Astrocyte (in vitro differentiated cells and primary cell): Measurements from ENCODE around the gene SLC25A33. TPM values are rescaled to one million over a fixed set of nuclear protein-coding genes. Genes with fewer than 3 reads are reported as not detected.

Experiments
- DNase-seq: peaks from one replicate; pipeline ENCODE4 v3.0.0-alpha.2; 2010; ENCODE audit warnings: low read depth
- FAIRE-seq: peaks from 2 replicates; lab custom pipeline; 2011; peaks lifted over from hg19 to GRCh38; lab: Jason Lieb, UNC
- H2AFZ ChIP-seq: 2 replicates; pipeline ENCODE4 v1.6.0; 2012; ENCODE audit warnings: low read depth, low read length, inconsistent platforms
- H3K27ac ChIP-seq: 2 replicates; pipeline ENCODE4 v1.5.1; 2011; ENCODE audit warnings: low read depth, low read length, inconsistent platforms
- H3K27me3 ChIP-seq: 2 replicates; pipeline ENCODE4 v1.6.0; 2011; ENCODE audit warnings: low read length, inconsistent platforms; ENCODE audit not compliant: insufficient read depth
- H3K36me3 ChIP-seq: 2 replicates; pipeline ENCODE4 v1.5.1; 2011; ENCODE audit warnings: low read length, inconsistent platforms; ENCODE audit not compliant: insufficient read depth
- H3K4me1 ChIP-seq: 2 replicates; pipeline ENCODE4 v1.5.1; 2011; ENCODE audit warnings: low read length, inconsistent platforms; ENCODE audit not compliant: insufficient read depth
- H3K4me2 ChIP-seq: 2 replicates; pipeline ENCODE4 v1.6.0; 2012; ENCODE audit warnings: low read length, inconsistent platforms
- H3K4me3 ChIP-seq: 2 replicates; pipeline ENCODE4 v1.5.1; 2011; ENCODE audit warnings: low read depth, mild to moderate bottlenecking, low read length, inconsistent platforms; ENCODE audit not compliant: insufficient read depth
- H3K79me2 ChIP-seq: 2 replicates; pipeline ENCODE4 v1.6.0; 2012; ENCODE audit warnings: mild to moderate bottlenecking, low read length, inconsistent platforms; ENCODE audit not compliant: insufficient read depth
- H3K9ac ChIP-seq: 2 replicates; pipeline ENCODE4 v1.6.0; 2012; ENCODE audit warnings: mild to moderate bottlenecking, low read length, inconsistent platforms
- H3K9me3 ChIP-seq: 2 replicates; pipeline ENCODE4 v1.5.1; 2012; ENCODE audit warnings: low read depth, mild to moderate bottlenecking, low read length, inconsistent platforms; ENCODE audit not compliant: insufficient read depth
- H4K20me1 ChIP-seq: 2 replicates; pipeline ENCODE4 v1.6.0; 2012; ENCODE audit warnings: low read length, inconsistent platforms; ENCODE audit not compliant: insufficient read depth
- H3K27ac Mint-ChIP-seq: one replicate; pipeline ENCODE4 v1.8.0; 2021; ENCODE audit warnings: mild to moderate bottlenecking, mixed read lengths; ENCODE audit not compliant: unreplicated experiment
- H3K27me3 Mint-ChIP-seq: one replicate; pipeline ENCODE4 v1.8.0; 2021; ENCODE audit warnings: low read depth, mixed read lengths; ENCODE audit not compliant: unreplicated experiment
- H3K36me3 Mint-ChIP-seq: one replicate; pipeline ENCODE4 v1.8.0; 2021; ENCODE audit warnings: low read depth, mixed read lengths; ENCODE audit not compliant: unreplicated experiment
- H3K4me1 Mint-ChIP-seq: one replicate; pipeline ENCODE4 v1.8.0; 2021; ENCODE audit warnings: low read depth, mixed read lengths; ENCODE audit not compliant: unreplicated experiment
- H3K4me3 Mint-ChIP-seq: one replicate; pipeline ENCODE4 v1.8.0; 2021; ENCODE audit warnings: mild to moderate bottlenecking, moderate library complexity, mixed read lengths; ENCODE audit not compliant: unreplicated experiment
- H3K9me3 Mint-ChIP-seq: one replicate; pipeline ENCODE4 v1.8.0; 2021; ENCODE audit warnings: mild to moderate bottlenecking, mixed read lengths; ENCODE audit not compliant: unreplicated experiment
- CTCF ChIP-seq: IDR thresholded peaks from 2 replicates; pipeline ENCODE4 v1.5.1; 2011; ENCODE audit warnings: low read depth, mild to moderate bottlenecking, inconsistent platforms, low read length, moderate library complexity; ENCODE audit not compliant: insufficient read depth
- EZH2 ChIP-seq: IDR thresholded peaks from 2 replicates; pipeline ENCODE4 v1.6.1; 2012; ENCODE audit warnings: mild to moderate bottlenecking, low read length, inconsistent platforms; ENCODE audit not compliant: insufficient read depth
- total RNA-seq: library from RNA; stranded (reverse); gene quantifications from 2 replicates; pipeline ENCODE4 v1.2.1, GENCODE V29; 2021

SLC25A33 gene
- total RNA-seq, 1 donor from 2014 or later = 6.7 TPM

- Histone ChIP-seq H3K36me3 (peaks cover 7% of the 10 kb centered on the region), H2AFZ (no peak overlapping the region), H3K27me3 (no peaks in the 10 kb centered on the region), H3K4me1 (peaks cover 10% of the 10 kb centered on the region), H3K27ac (no peak overlapping the region), H3K79me2 (no peaks in the 10 kb centered on the region), H3K4me3 (no peak overlapping the region), H3K4me2 (no peak overlapping the region), H4K20me1 (peaks cover 29% of the 10 kb centered on the region), H3K9me3 (no peaks in the 10 kb centered on the region), H3K9ac (no peak overlapping the region)
- peaks cover 5% of the 10 kb centered on the region for H3K4me1 Mint-ChIP-seq
- no peak overlapping the region for H3K27ac Mint-ChIP-seq
- peaks cover 7% of the 10 kb centered on the region for H3K36me3 Mint-ChIP-seq
- no peak for DNase-seq
- no peaks in the 10 kb centered on the region for H3K27me3 Mint-ChIP-seq
- H3K4me3 Mint-ChIP-seq = no peak overlapping the region
- H3K9me3 Mint-ChIP-seq = no peaks in the 10 kb centered on the region
- no peak for TF ChIP-seq CTCF
- TF ChIP-seq EZH2 = no peak
- FAIRE-seq = no peak
Measured at GRCh38 chr1:9558271-9558945, 19.1 kb downstream of the SLC25A33 start.

GRCh38 chr1:9558946-9559545 is 19.8 kb downstream of the SLC25A33 start:
- peaks cover 5% of the 10 kb centered on the region for H3K4me1 Mint-ChIP-seq
- no peak for DNase-seq

More at GRCh38 chr1:9558946-9559545, 19.8 kb downstream of the SLC25A33 start:
- H3K27ac Mint-ChIP-seq = no peak overlapping the region
- Histone ChIP-seq H3K27ac (no peak overlapping the region), H3K4me1 (peaks cover 10% of the 10 kb centered on the region), H3K9ac (no peak overlapping the region), H4K20me1 (peaks cover 24% of the 10 kb centered on the region), H3K4me3 (no peak overlapping the region), H3K9me3 (no peaks in the 10 kb centered on the region), H2AFZ (no peak overlapping the region), H3K4me2 (no peak overlapping the region), H3K36me3 (peaks cover 7% of the 10 kb centered on the region), H3K79me2 (no peaks in the 10 kb centered on the region), H3K27me3 (no peaks in the 10 kb centered on the region)
- TF ChIP-seq CTCF (no peak), EZH2 (no peak)
- H3K4me3 Mint-ChIP-seq = no peak overlapping the region
- H3K9me3 Mint-ChIP-seq = no peaks in the 10 kb centered on the region
- FAIRE-seq = no peak
- no peaks in the 10 kb centered on the region for H3K27me3 Mint-ChIP-seq
- H3K36me3 Mint-ChIP-seq = peaks cover 5% of the 10 kb centered on the region
